GM12873 (cell line): ENCODE results near the gene STON2.

Experiments used
- CTCF ChIP-seq: IDR thresholded peaks from 2 replicates; pipeline ENCODE4 v1.5.1; 2012; ENCODE audit warnings: low read depth, mild to moderate bottlenecking, moderate library complexity, low read length, control low read depth; ENCODE audit not compliant: insufficient read depth; ENCODE audit errors: missing control alignments

Gene STON2

GRCh38 chr14:81400202-81400678 lies at the start of gene STON2:
STON2 (minus strand) TSS chr14:81400324; CDS start chr14:81398382, 1,942 bp downstream.
- no peak for TF ChIP-seq CTCF

DNA sequence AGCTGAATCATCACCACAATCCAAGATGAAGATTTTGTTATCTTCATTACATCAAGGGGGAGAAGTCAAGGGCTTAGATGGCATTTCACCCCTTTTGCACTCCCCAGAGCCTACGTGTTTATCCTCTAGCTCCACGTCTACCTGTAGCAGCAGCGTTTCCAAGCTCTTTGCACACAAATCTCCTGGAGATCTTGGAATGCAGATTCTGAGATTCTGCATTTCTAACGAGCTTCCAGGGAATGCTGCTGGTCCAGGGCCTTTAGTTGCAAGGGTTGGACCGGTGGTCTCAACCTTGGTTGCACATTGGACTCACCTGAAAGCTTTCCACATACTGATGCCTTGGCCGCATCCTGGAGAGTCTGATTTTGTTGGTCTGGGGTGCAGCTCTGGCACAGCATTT lies 49.5 kb upstream of the STON2 start:
- no peak for TF ChIP-seq CTCF

DNA sequence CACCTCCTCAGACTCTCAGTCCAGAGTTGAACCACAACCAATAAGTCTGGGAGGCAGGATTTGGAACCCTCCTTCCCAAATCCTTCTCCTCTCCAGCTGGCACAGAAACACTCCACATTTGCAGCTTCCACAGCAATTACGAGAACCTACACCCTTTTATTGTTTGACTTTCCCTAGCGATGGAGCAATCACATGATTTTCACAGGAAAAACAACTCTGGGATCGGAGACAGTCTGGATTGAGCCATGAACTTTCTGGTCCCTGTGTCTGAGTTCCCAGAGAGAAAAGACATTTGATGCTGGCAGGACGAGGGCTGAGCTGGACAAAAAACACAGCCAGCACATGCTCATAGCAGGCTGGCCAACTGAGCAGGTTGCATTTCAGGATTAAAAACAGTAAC lies 49.0 kb upstream of the STON2 start:
- no peak for TF ChIP-seq CTCF

DNA sequence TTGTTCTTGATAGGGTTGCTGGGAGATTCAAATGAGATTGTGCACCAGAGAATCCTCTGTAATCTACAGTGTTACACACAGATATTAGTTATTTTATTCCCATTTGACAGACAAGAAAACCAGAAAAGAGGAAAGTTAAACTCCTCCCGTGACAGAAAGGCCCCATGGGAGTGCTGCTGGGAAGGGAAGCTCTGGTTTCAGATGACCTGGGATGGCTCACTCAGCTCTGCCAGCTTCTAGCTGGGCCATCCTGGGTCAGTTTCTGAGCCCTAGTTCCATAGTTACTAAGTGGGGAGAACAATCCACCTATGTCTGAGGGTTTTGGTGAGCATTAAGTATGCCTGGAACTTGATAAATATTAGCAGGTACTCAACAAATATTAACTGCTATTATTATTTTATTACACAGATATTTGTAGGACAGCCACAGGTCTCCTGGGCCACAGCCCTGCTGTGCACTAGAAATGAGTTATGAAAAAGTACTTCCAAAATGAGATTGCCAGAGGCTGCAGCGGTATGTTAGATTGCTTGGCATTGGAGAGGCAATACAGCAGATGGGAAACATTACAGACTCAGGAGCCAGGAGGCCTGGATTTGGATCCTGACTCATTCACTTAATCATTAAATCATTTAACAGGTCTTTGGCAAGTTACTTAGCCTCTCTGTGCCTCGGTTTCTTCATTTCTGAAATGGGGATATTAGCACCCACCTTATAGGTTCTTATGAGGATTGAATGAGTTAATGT lies 47.1 kb upstream of the STON2 start:
- no peak for TF ChIP-seq CTCF

GRCh38 chr14:81446279-81447007 lies 46.3 kb upstream of the STON2 start:
- TF ChIP-seq CTCF, result no peak

- TF ChIP-seq CTCF, result no peak
Observed at GRCh38 chr14:81441626-81442134, 41.6 kb upstream of the STON2 start.

DNA sequence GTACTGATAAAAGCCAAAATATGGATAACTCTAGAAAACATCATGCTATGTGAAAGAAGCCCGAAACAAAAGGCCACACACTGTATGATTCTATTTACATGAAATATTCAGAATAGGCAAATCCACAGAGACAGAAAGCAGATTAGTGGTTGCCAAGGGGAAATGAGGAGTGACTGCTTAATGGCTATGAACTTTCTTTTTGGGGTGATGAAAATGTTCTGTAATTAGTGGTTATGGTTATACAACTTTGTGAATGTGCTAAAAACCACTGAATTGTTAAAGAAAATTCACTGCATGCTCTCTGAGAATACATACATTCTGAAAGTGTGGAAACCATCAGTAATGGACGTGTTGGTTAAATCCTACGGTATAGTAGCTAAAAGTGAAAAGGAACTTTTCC lies 39.9 kb upstream of the STON2 start:
- no peak for TF ChIP-seq CTCF
